Measurements from ENCODE around the gene GIT1.

GRCh38 chr17:29569245-29569950, 20.1 kb downstream of the GIT1 start:
- TF ChIP-seq POLR2A (IDR thresholded peaks at IDR 0.05; ENCODE audit: low read length) (no peak), GATA1 (IDR thresholded peaks at IDR 0.05; ENCODE audit: low read depth, low read length) (no peak)
